ENCODE data around the gene ZBTB16. TPM values are rescaled to one million over a fixed set of nuclear protein-coding genes. Genes with fewer than 3 reads are reported as not detected.
"Not testable (repeated sequence)": the region's sequence is repeated elsewhere in the genome, so short reads cannot be mapped to it uniquely, and the experiment has no call there.

The ZBTB16 gene
- total RNA-seq, 1 donor: under 0.01 TPM

- no peak for DNase-seq (ENCODE audit: insufficient read length, low spot score, missing footprints)
- no peak overlapping the region for H3K4me3 ChIP-seq (ENCODE audit: insufficient read depth, low read length)
- no peak for TF ChIP-seq CTCF (IDR thresholded peaks at IDR 0.05; ENCODE audit: extremely low read depth, low read depth, low read length)
- no peaks in the 10 kb centered on the region for H3K79me2 ChIP-seq (ENCODE audit: insufficient read depth, low read length)
- H3K27me3 ChIP-seq (ENCODE audit: insufficient read depth, low read length): peaks cover 3% of the 10 kb centered on the region
- H4K20me1 ChIP-seq (ENCODE audit: insufficient read depth, low read length): no peaks in the 10 kb centered on the region
- H3K9me3 ChIP-seq (ENCODE audit: low read depth, low read length): no peaks in the 10 kb centered on the region
- H3K4me2 ChIP-seq (ENCODE audit: insufficient read depth, low read length): no peak overlapping the region
- no peak overlapping the region for H2AFZ ChIP-seq (ENCODE audit: low read length)
- H3K36me3 ChIP-seq (ENCODE audit: insufficient read depth, low read length): no peaks in the 10 kb centered on the region
- no peaks in the 10 kb centered on the region for H3K4me1 ChIP-seq (ENCODE audit: insufficient read depth, low read length)
- no peak overlapping the region for H3K27ac ChIP-seq (ENCODE audit: low read depth, low read length)
Observed at GRCh38 chr11:114047327-114047726, 12.2 kb upstream of the ZBTB16 start.

- peaks cover 3% of the 10 kb centered on the region for H3K27me3 ChIP-seq (ENCODE audit: insufficient read depth, low read length)
- no peak for DNase-seq (ENCODE audit: insufficient read length, low spot score, missing footprints)
- no peak overlapping the region for H2AFZ ChIP-seq (ENCODE audit: low read length)
- H3K9me3 ChIP-seq (ENCODE audit: low read depth, low read length): no peaks in the 10 kb centered on the region
- H4K20me1 ChIP-seq (ENCODE audit: insufficient read depth, low read length): no peaks in the 10 kb centered on the region
- no peaks in the 10 kb centered on the region for H3K4me1 ChIP-seq (ENCODE audit: insufficient read depth, low read length)
- H3K27ac ChIP-seq (ENCODE audit: low read depth, low read length): no peak overlapping the region
- H3K79me2 ChIP-seq (ENCODE audit: insufficient read depth, low read length): no peaks in the 10 kb centered on the region
- no peak for TF ChIP-seq CTCF (IDR thresholded peaks at IDR 0.05; ENCODE audit: extremely low read depth, low read depth, low read length)
- no peaks in the 10 kb centered on the region for H3K36me3 ChIP-seq (ENCODE audit: insufficient read depth, low read length)
- no peak overlapping the region for H3K4me2 ChIP-seq (ENCODE audit: insufficient read depth, low read length)
- no peak overlapping the region for H3K4me3 ChIP-seq (ENCODE audit: insufficient read depth, low read length)
Observed at GRCh38 chr11:114049050-114049449, 10.5 kb upstream of the ZBTB16 start.

- not testable (repeated sequence) for H4K20me1 ChIP-seq (ENCODE audit: insufficient read depth, low read length); H2AFZ ChIP-seq (ENCODE audit: low read length); H3K36me3 ChIP-seq (ENCODE audit: insufficient read depth, low read length); H3K27ac ChIP-seq (ENCODE audit: low read depth, low read length); H3K4me1 ChIP-seq (ENCODE audit: insufficient read depth, low read length); H3K4me3 ChIP-seq (ENCODE audit: insufficient read depth, low read length); DNase-seq (ENCODE audit: insufficient read length, low spot score, missing footprints); H3K27me3 ChIP-seq (ENCODE audit: insufficient read depth, low read length); H3K9me3 ChIP-seq (ENCODE audit: low read depth, low read length); H3K4me2 ChIP-seq (ENCODE audit: insufficient read depth, low read length); H3K79me2 ChIP-seq (ENCODE audit: insufficient read depth, low read length)
Observed at GRCh38 chr11:114049766-114050165, 9.7 kb upstream of the ZBTB16 start.

- no peaks in the 10 kb centered on the region for H3K79me2 ChIP-seq (ENCODE audit: insufficient read depth, low read length)
- TF ChIP-seq CTCF (IDR thresholded peaks at IDR 0.05; ENCODE audit: extremely low read depth, low read depth, low read length): no peak
- H3K4me3 ChIP-seq (ENCODE audit: insufficient read depth, low read length): no peak overlapping the region
- H3K36me3 ChIP-seq (ENCODE audit: insufficient read depth, low read length): no peaks in the 10 kb centered on the region
- H3K9me3 ChIP-seq (ENCODE audit: low read depth, low read length): no peaks in the 10 kb centered on the region
- no peak overlapping the region for H2AFZ ChIP-seq (ENCODE audit: low read length)
- H3K27me3 ChIP-seq (ENCODE audit: insufficient read depth, low read length): peaks cover 3% of the 10 kb centered on the region
- no peaks in the 10 kb centered on the region for H3K4me1 ChIP-seq (ENCODE audit: insufficient read depth, low read length)
- H4K20me1 ChIP-seq (ENCODE audit: insufficient read depth, low read length): no peaks in the 10 kb centered on the region
- no peak for DNase-seq (ENCODE audit: insufficient read length, low spot score, missing footprints)
- H3K27ac ChIP-seq (ENCODE audit: low read depth, low read length): no peak overlapping the region
- no peak overlapping the region for H3K4me2 ChIP-seq (ENCODE audit: insufficient read depth, low read length)
Observed at GRCh38 chr11:114050258-114050927, 9.1 kb upstream of the ZBTB16 start.
